CD4-positive, alpha-beta T cell treated with Interleukin-15 for 1 hour (primary cell): ENCODE measurements around the gene TLE5.
A peak's percentile ranks its signal among the peaks of the same experiment; 100 is the strongest.
"Not testable (repeated sequence)": the region's sequence is repeated elsewhere in the genome, so short reads cannot be mapped to it uniquely, and the experiment has no call there.

ENCODE experiments used
- DNase-seq: peaks from one replicate; pipeline ENCODE4 v3.0.0-alpha.2; 2020

Gene TLE5

GRCh38 chr19:3060857-3061181 is 1.5 kb downstream of the TLE5 start:
- DNase-seq, result no peak

- no peak for DNase-seq
These were observed 2.6 kb downstream of the TLE5 start for GRCh38 chr19:3059653-3060052.

- no peak for DNase-seq
These were observed 3.4 kb downstream of the TLE5 start for GRCh38 chr19:3058821-3059314.

- DNase-seq, result no peak
These were observed 4.1 kb downstream of the TLE5 start for GRCh38 chr19:3058009-3058820.

GRCh38 chr19:3057275-3057714 is 5.0 kb downstream of the TLE5 start:
- no peak for DNase-seq

GRCh38 chr19:3056417-3057088 is 5.7 kb downstream of the TLE5 start:
- no peak for DNase-seq

GRCh38 chr19:3055741-3056416 is 6.4 kb downstream of the TLE5 start:
- no peak for DNase-seq

GRCh38 chr19:3054972-3055740 is 7.1 kb downstream of the TLE5 start:
- DNase-seq, result no peak

- DNase-seq, result no peak
These were observed 7.9 kb downstream of the TLE5 start for GRCh38 chr19:3054265-3054971.

GRCh38 chr19:3053780-3054179 is 8.5 kb downstream of the TLE5 start:
- DNase-seq, result no peak

- no peak for DNase-seq
These were observed 9.1 kb downstream of the TLE5 start for GRCh38 chr19:3053218-3053621.

- not testable (repeated sequence) for DNase-seq
These were observed 12.3 kb downstream of the TLE5 start for GRCh38 chr19:3050016-3050415.

- DNase-seq, result no peak
These were observed 13.2 kb downstream of the TLE5 start for GRCh38 chr19:3049089-3049488.

GRCh38 chr19:3048190-3048533 is 14.1 kb downstream of the TLE5 start:
- DNase-seq, result no peak

- peak; percentile 77 for DNase-seq
These were observed 14.7 kb downstream of the TLE5 start for GRCh38 chr19:3047496-3048189.

- no peak for DNase-seq
These were observed 15.4 kb downstream of the TLE5 start for GRCh38 chr19:3046698-3047495.

- no peak for DNase-seq
These were observed 16.2 kb downstream of the TLE5 start for GRCh38 chr19:3045885-3046697.

- no peak for DNase-seq
These were observed 17.1 kb downstream of the TLE5 start for GRCh38 chr19:3045191-3045590.

- no peak for DNase-seq
These were observed 19.6 kb downstream of the TLE5 start for GRCh38 chr19:3042621-3043267.
